Activated CD8-positive, alpha-beta T cell treated with anti-CD3 and anti-CD28 coated beads, Interleukin-2, amount 10 ng/mL, durations not matched to agents 7 days and 5 days (primary cell): ENCODE results near the gene DEFB128. TPM values are rescaled to one million over a fixed set of nuclear protein-coding genes. Genes with fewer than 3 reads are reported as not detected.

ENCODE experiments used
- ATAC-seq: fragments of 150-1000 bp; cut with Tn5 transposase; one replicate; pipeline ENCODE4 v1.10.0; 2021; ENCODE audit warnings: moderate library complexity
- CTCF ChIA-PET: fragments of 350-600 bp; sonication (Branson Sonifier 250); formaldehyde crosslinking; loops from one replicate; lab custom pipeline; 2021; ENCODE audit warnings: antibody characterized with exemption; lab: Charles Lee
- POLR2A ChIA-PET: fragments of 350-600 bp; sonication (Branson Sonifier 250); formaldehyde crosslinking; loops from one replicate; lab custom pipeline; 2021; ENCODE audit warnings: antibody characterized with exemption; lab: Charles Lee
- DNase-seq: peaks from one replicate; pipeline ENCODE4 v3.0.0-alpha.2; 2020
- H3K27ac Mint-ChIP-seq: one replicate; pipeline ENCODE4 v1.8.0; 2021; ENCODE audit warnings: mild to moderate bottlenecking, mixed read lengths
- H3K27me3 Mint-ChIP-seq: one replicate; pipeline ENCODE4 v1.8.0; 2021; ENCODE audit warnings: low read depth, mixed read lengths
- H3K36me3 Mint-ChIP-seq: one replicate; pipeline ENCODE4 v1.8.0; 2021; ENCODE audit warnings: low read depth, mixed read lengths
- H3K4me1 Mint-ChIP-seq: one replicate; pipeline ENCODE4 v1.8.0; 2021; ENCODE audit warnings: low read depth, mixed read lengths
- H3K4me3 Mint-ChIP-seq: one replicate; pipeline ENCODE4 v1.8.0; 2021; ENCODE audit warnings: mild to moderate bottlenecking, mixed read lengths
- H3K9me3 Mint-ChIP-seq: one replicate; pipeline ENCODE4 v1.8.0; 2022; ENCODE audit warnings: mixed read lengths; ENCODE audit not compliant: insufficient read depth
- total RNA-seq, 2 experiments: library from RNA; stranded (reverse); gene quantifications; one replicate each; pipeline ENCODE4 v1.2.3, GENCODE V29; 2021

Gene DEFB128
- total RNA-seq, 2 experiments from 2014 or later = not detected

DNA sequence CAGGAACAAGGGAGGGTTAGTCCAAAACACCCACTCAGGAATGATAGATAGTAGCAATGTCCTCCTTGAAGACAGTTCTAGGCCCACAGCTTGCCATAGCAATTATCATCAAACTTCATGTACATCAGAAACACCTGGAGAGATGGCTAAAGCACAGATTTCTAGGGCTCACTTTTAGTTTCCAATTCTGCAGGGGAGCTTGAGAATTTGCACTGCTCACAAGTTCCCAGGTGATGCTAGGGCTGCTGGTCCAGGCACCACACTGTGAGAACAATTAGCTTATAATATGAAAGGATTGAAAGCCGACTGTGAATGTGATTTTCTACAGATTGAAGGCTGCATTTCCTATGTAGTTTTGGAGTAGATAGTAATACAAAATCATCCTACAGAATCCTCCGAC lies 43.6 kb downstream of the DEFB128 start:
- no peaks in the 10 kb centered on the region for H3K9me3 Mint-ChIP-seq
- no peak for ATAC-seq
- H3K4me3 Mint-ChIP-seq = no peak overlapping the region
- ChIA-PET POLR2A (no interaction called here), CTCF (no interaction called here)
- no peak for DNase-seq
- no peaks in the 10 kb centered on the region for H3K36me3 Mint-ChIP-seq
- no peaks in the 10 kb centered on the region for H3K4me1 Mint-ChIP-seq
- no peak overlapping the region for H3K27ac Mint-ChIP-seq
- H3K27me3 Mint-ChIP-seq = peaks cover 29% of the 10 kb centered on the region

DNA sequence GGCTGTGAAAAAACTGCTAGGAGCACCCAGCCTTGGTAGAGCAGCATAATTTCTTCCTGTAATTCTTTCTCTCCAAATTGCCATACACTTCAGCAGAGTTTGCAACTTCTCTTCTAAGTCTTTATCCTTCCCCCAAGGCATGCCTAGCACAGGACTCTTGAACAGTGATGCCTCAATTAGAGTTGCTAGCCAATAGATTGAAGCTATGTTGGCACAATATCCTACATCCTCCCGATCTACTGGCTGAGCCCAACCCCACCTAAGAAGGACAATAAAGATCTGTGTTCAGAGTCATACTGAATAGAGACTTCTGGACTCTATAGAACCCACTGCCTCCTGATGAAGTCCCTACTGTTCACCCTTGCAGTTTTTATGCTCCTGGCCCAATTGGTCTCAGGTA lies 47.2 kb downstream of the DEFB128 start, which contains the start of gene DEFB126:
TSS of gene DEFB126 (plus strand) at position 301 of the 400 bp plus-strand sequence. CDS start at position 340, 39 bp downstream.
- no peak within 1 kb of the TSS for H3K4me3 Mint-ChIP-seq
- H3K4me1 Mint-ChIP-seq = no peaks in the 10 kb centered on the region
- POLR2A ChIA-PET = no interaction called here
- ATAC-seq = no peak
- CTCF ChIA-PET = no interaction called here
- no peaks in the 10 kb centered on the region for H3K36me3 Mint-ChIP-seq
- peaks cover 41% of the 10 kb centered on the region for H3K27me3 Mint-ChIP-seq
- H3K9me3 Mint-ChIP-seq = no peaks in the 10 kb centered on the region
- H3K27ac Mint-ChIP-seq = no peak within 1 kb of the TSS
- DNase-seq = no peak

Other genes with a start within 250 kb of the DEFB128 start
- not detected for gene DEFB125, start 102.0 kb downstream of the DEFB128 start, total RNA-seq
- gene DEFB126, start 47.1 kb downstream of the DEFB128 start, total RNA-seq = not detected
- gene DEFB127, start 32.3 kb downstream of the DEFB128 start, total RNA-seq = not detected
- not detected for gene DEFB129, start 37.5 kb upstream of the DEFB128 start, total RNA-seq
- not detected for gene DEFB132, start 68.0 kb upstream of the DEFB128 start, total RNA-seq
- gene C20orf96, start 101.0 kb upstream of the DEFB128 start, total RNA-seq = 1 to 10 TPM; 6.8 to 8.5 TPM
- gene ZCCHC3, start 107.9 kb upstream of the DEFB128 start, total RNA-seq = 10 to 100 TPM; 28.4 to 29.0 TPM
- 1 to 10 TPM; 5.5 to 5.8 TPM for gene SOX12, start 135.8 kb upstream of the DEFB128 start, total RNA-seq
- gene NRSN2, start 157.4 kb upstream of the DEFB128 start, total RNA-seq = 1 to 10 TPM; 1.4 to 2.4 TPM
- gene TRIB3, start 191.0 kb upstream of the DEFB128 start, total RNA-seq = 10 to 100 TPM; 32.6 to 32.8 TPM
- 100 to 1,000 TPM; 135 to 149 TPM for gene RBCK1, start 218.6 kb upstream of the DEFB128 start, total RNA-seq